GM23338 (cell line): ENCODE measurements around the gene MYH7.

Experiments
- CTCF ChIP-seq, 2 experiments: fragments of 200-600 bp in 1 of 2; sonication (generic) in 1 of 2; conservative IDR thresholded peaks; 2 replicates each; pipeline versions ENCODE4 v1.5.1 to v1.6.1; 2016 to 2017; ENCODE audit warnings: antibody characterized with exemption in 2 of 2, low read depth in 2 of 2, mild to moderate bottlenecking in 2 of 2, moderate library complexity in 1 of 2
- EZH2 ChIP-seq: fragments of 200-600 bp; sonication (generic); IDR thresholded peaks from one replicate; pipeline ENCODE4 v1.8.0; 2017; ENCODE audit warnings: antibody characterized with exemption, mild to moderate bottlenecking, low read depth; ENCODE audit not compliant: unreplicated experiment
- EZH2phosphoT487 ChIP-seq: fragments of 200-600 bp; sonication (generic); IDR thresholded peaks from one replicate; pipeline ENCODE4 v1.8.1; 2018; ENCODE audit warnings: antibody characterized with exemption; ENCODE audit not compliant: unreplicated experiment
- JUNB ChIP-seq: IDR thresholded peaks from one replicate; pipeline ENCODE4 v1.6.1; 2016; ENCODE audit warnings: antibody characterized with exemption; ENCODE audit not compliant: unreplicated experiment
- POLR2AphosphoS5 ChIP-seq: IDR thresholded peaks from 2 replicates; pipeline ENCODE4 v1.6.1; 2016; ENCODE audit warnings: antibody characterized with exemption, low read depth
- REST ChIP-seq: IDR thresholded peaks from one replicate; pipeline ENCODE4 v1.6.1; 2018; ENCODE audit warnings: antibody characterized with exemption; ENCODE audit not compliant: unreplicated experiment
- ZNF114 ChIP-seq: fragments of 250-450 bp; sonication (Bioruptor Pico); IDR thresholded peaks from 2 replicates; pipeline ENCODE4 v1.5.0; 2020; ENCODE audit warnings: mild to moderate bottlenecking, moderate library complexity

GRCh38 chr14:23406725-23407355 is 28.6 kb downstream of the MYH7 start:
- no peak for TF ChIP-seq CTCF (conservative IDR thresholded peaks at IDR 0.05; ENCODE audit: low read depth in 2 of 2)
- no peak for TF ChIP-seq REST
- TF ChIP-seq ZNF114 (CRISPR knock-in tag): no peak
- no peak for TF ChIP-seq POLR2AphosphoS5
- TF ChIP-seq EZH2: no peak
- no peak for TF ChIP-seq EZH2phosphoT487
- TF ChIP-seq JUNB: no peak
